H9 (cell line): Measurements from ENCODE around the gene ROBO1. TPM values are rescaled to one million over a fixed set of nuclear protein-coding genes. Genes with fewer than 3 reads are reported as not detected.

Source experiments
- DNase-seq: peaks from one replicate; pipeline ENCODE4 v3.0.0-alpha.2; 2017
- H2AFZ ChIP-seq: one replicate; pipeline ENCODE4 v1.6.1; 2013; ENCODE audit warnings: mild to moderate bottlenecking, low read length, control low read depth, moderate library complexity
- H2AK5ac ChIP-seq: 2 replicates; pipeline ENCODE4 v1.6.1; 2013; ENCODE audit warnings: low read length, control low read depth, mixed read lengths; ENCODE audit not compliant: insufficient read length
- H2BK120ac ChIP-seq: one replicate; pipeline ENCODE4 v1.6.1; 2013; ENCODE audit warnings: low read depth, mild to moderate bottlenecking, low read length, control low read depth, inconsistent platforms; ENCODE audit not compliant: poor library complexity, severe bottlenecking
- H2BK12ac ChIP-seq: 2 replicates; pipeline ENCODE4 v1.6.1; 2013; ENCODE audit warnings: low read length, control low read depth, mixed read lengths, low read depth; ENCODE audit not compliant: insufficient read length
- H2BK15ac ChIP-seq: 2 replicates; pipeline ENCODE4 v1.6.1; 2013; ENCODE audit warnings: low read depth, low read length, control low read depth
- H2BK20ac ChIP-seq: one replicate; pipeline ENCODE4 v1.6.1; 2013; ENCODE audit warnings: low read depth, mild to moderate bottlenecking, low read length, control low read depth, inconsistent platforms; ENCODE audit not compliant: poor library complexity, severe bottlenecking
- H2BK5ac ChIP-seq: 2 replicates; pipeline ENCODE4 v1.6.1; 2013; ENCODE audit warnings: low read length, control low read depth, mixed read lengths; ENCODE audit not compliant: insufficient read length
- H3K14ac ChIP-seq: 2 replicates; pipeline ENCODE4 v1.6.1; 2013; ENCODE audit warnings: low read length, control low read depth; ENCODE audit not compliant: insufficient read depth
- H3K18ac ChIP-seq: 2 replicates; pipeline ENCODE4 v1.6.1; 2013; ENCODE audit warnings: low read depth, mild to moderate bottlenecking, mixed read lengths, low read length, control low read depth; ENCODE audit not compliant: insufficient read length
- H3K23ac ChIP-seq: 2 replicates; pipeline ENCODE4 v1.6.1; 2013; ENCODE audit warnings: low read length, control low read depth, mixed read lengths, low read depth; ENCODE audit not compliant: insufficient read length
- H3K23me2 ChIP-seq: 2 replicates; pipeline ENCODE4 v1.6.1; 2013; ENCODE audit warnings: low read depth, mild to moderate bottlenecking, mixed read lengths, low read length, control low read depth; ENCODE audit not compliant: insufficient read length, poor library complexity, severe bottlenecking
- H3K27ac ChIP-seq: 2 replicates; pipeline ENCODE4 v1.5.1; 2013; ENCODE audit warnings: low read length, control low read depth, mixed read lengths, low read depth; ENCODE audit not compliant: insufficient read length
- H3K27me3 ChIP-seq: 2 replicates; pipeline ENCODE4 v1.6.1; 2013; ENCODE audit warnings: low read length, control low read depth, inconsistent platforms; ENCODE audit not compliant: insufficient read depth
- H3K4ac ChIP-seq: 2 replicates; pipeline ENCODE4 v1.6.1; 2013; ENCODE audit warnings: low read depth, mild to moderate bottlenecking, control low read depth, inconsistent platforms, low read length, moderate library complexity
- H3K4me1 ChIP-seq: 2 replicates; pipeline ENCODE4 v1.6.1; 2013; ENCODE audit warnings: low read length, control low read depth, inconsistent platforms; ENCODE audit not compliant: insufficient read depth
- H3K4me2 ChIP-seq: 2 replicates; pipeline ENCODE4 v1.6.1; 2013; ENCODE audit warnings: low read length, control low read depth, mixed read lengths; ENCODE audit not compliant: insufficient read length, insufficient read depth
- H3K56ac ChIP-seq: 2 replicates; pipeline ENCODE4 v1.6.1; 2013; ENCODE audit warnings: low read depth, mild to moderate bottlenecking, mixed read lengths, low read length, control low read depth; ENCODE audit not compliant: insufficient read length
- H3K79me1 ChIP-seq: 2 replicates; pipeline ENCODE4 v1.6.1; 2013; ENCODE audit warnings: low read depth, mild to moderate bottlenecking, moderate library complexity, low read length, control low read depth, inconsistent platforms; ENCODE audit not compliant: insufficient read depth, poor library complexity, severe bottlenecking
- H3K79me2 ChIP-seq: 2 replicates; pipeline ENCODE4 v1.6.1; 2013; ENCODE audit warnings: low read length, control low read depth, inconsistent platforms; ENCODE audit not compliant: insufficient read depth
- H3K9ac ChIP-seq: 2 replicates; pipeline ENCODE4 v1.6.1; 2013; ENCODE audit warnings: low read length, control low read depth, mixed read lengths; ENCODE audit not compliant: insufficient read length; ENCODE audit errors: extremely low read depth
- H3K9me3 ChIP-seq: one replicate; pipeline ENCODE4 v1.6.1; 2013; ENCODE audit warnings: low read depth, low read length, inconsistent platforms; ENCODE audit not compliant: control insufficient read depth
- H3T11ph ChIP-seq: one replicate; pipeline ENCODE4 v1.6.1; 2013; ENCODE audit warnings: mild to moderate bottlenecking, low read length, control low read depth, inconsistent platforms
- H4K20me1 ChIP-seq: one replicate; pipeline ENCODE4 v1.6.1; 2013; ENCODE audit not compliant: control insufficient read depth, insufficient read length, insufficient read depth
- H4K5ac ChIP-seq: 2 replicates; pipeline ENCODE4 v1.6.1; 2013; ENCODE audit warnings: low read depth, mild to moderate bottlenecking, mixed read lengths, low read length, control low read depth; ENCODE audit not compliant: insufficient read length
- H4K8ac ChIP-seq: replicated peaks from 2 replicates; pipeline ENCODE4 v1.6.1; 2013; ENCODE audit warnings: low read length, control low read depth, mixed read lengths, low read depth; ENCODE audit not compliant: insufficient read length
- H4K91ac ChIP-seq: 2 replicates; pipeline ENCODE4 v1.6.1; 2013; ENCODE audit warnings: low read depth, mild to moderate bottlenecking, moderate library complexity, mixed read lengths, low read length, control low read depth; ENCODE audit not compliant: insufficient read length
- H3K27ac Mint-ChIP-seq, 3 experiments: 2 replicates in 2 of 3; 3 replicates in 1 of 3; pipeline ENCODE4 v1.8.0; 2020 to 2021; ENCODE audit warnings: mixed read lengths in 3 of 3, mild to moderate bottlenecking in 1 of 3, moderate library complexity in 1 of 3
- H3K27me3 Mint-ChIP-seq: 2 replicates; pipeline ENCODE4 v1.8.0; 2021; ENCODE audit warnings: low read depth, mild to moderate bottlenecking, moderate library complexity, mixed read lengths
- H3K36me3 Mint-ChIP-seq, 3 experiments: 2 replicates in 2 of 3; 3 replicates in 1 of 3; pipeline ENCODE4 v1.8.0; 2020 to 2021; ENCODE audit warnings: low read depth in 3 of 3, mixed read lengths in 3 of 3; ENCODE audit not compliant: insufficient read depth in 1 of 3
- H3K4me1 Mint-ChIP-seq, 2 experiments: 2 replicates each; pipeline ENCODE4 v1.8.0; 2020; ENCODE audit warnings: mixed read lengths in 2 of 2
- H3K4me3 Mint-ChIP-seq, 2 experiments: 2 replicates in 1 of 2; 3 replicates in 1 of 2; pipeline ENCODE4 v1.8.0; 2020 to 2021; ENCODE audit warnings: mild to moderate bottlenecking in 2 of 2, mixed read lengths in 2 of 2, moderate library complexity in 1 of 2
- H3K9me3 Mint-ChIP-seq, 2 experiments: 2 replicates in 1 of 2; 3 replicates in 1 of 2; pipeline ENCODE4 v1.8.0; 2020; ENCODE audit warnings: mild to moderate bottlenecking in 2 of 2, mixed read lengths in 2 of 2, moderate library complexity in 1 of 2
- WGBS: extraction: QIAGEN DNeasy Blood & Tissue Kit; methylation state at CpG from one replicate; pipeline ENCODE4 v1.1.7; 2013; ENCODE audit warnings: missing lambda C conversion rate, low lambda C conversion rate, mixed read lengths; ENCODE audit not compliant: insufficient read length; ENCODE audit errors: extremely low coverage; 5-methylcytosine and 5-hydroxymethylcytosine counted together
- total RNA-seq: library from RNA; stranded (reverse); gene quantifications from 2 replicates; pipeline ENCODE4 v1.2.1, GENCODE V29; 2021
- TF ChIP-seq, protein P1 (sequence below): fragments of 200-600 bp; sonication (generic); conservative IDR thresholded peaks from 3 replicates; pipeline ENCODE4 v1.8.0; 2021; ENCODE audit warnings: antibody characterized with exemption, mild to moderate bottlenecking

The ROBO1 gene
- total RNA-seq, 1 experiment from 2014 or later = 62.7 TPM

DNA sequence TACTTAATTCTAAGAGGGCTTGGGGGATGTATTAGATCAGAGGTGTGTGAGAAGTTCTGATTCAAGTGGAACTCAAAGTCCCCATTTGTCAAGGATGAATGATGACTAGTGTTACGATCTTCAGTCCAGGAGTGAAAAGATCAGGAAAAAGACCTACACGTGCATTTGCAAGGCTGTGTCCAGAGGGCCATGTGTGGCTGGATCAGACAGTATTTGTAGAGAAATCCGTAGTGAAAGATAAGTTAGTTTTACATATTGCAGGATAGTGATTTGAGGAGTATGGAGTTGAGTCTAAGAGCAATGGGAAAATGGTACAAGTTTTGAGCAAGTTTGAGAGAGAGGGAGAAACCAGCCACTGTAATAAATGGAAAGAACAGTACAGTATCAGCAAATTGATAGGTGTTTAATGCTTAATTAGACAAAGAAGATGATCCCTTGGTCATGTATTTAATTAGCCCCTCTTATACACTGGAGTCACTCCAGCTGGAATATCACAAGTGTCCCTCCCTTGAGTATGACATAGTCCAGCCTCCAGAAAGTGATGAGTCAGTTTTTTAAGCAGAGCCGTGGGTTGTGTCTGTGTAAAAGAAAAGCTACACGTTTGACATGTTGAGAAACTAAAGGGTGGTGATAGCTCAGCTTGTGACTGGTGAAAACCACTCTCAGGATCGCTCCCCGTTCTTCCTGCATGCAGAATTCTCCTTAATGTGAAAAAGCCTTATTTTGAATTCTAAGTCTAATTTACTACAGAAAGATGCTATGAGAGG is 348.8 kb downstream of the ROBO1 start:
- Histone ChIP-seq H3K14ac (no peak overlapping the region), H2AK5ac (no peak overlapping the region), H2AFZ (no peak overlapping the region), H4K5ac (no peak overlapping the region), H3K56ac (no peak overlapping the region), H4K8ac (no peak overlapping the region), H4K20me1 (no peaks in the 10 kb centered on the region), H3K9ac (no peak overlapping the region), H3K79me1 (no peaks in the 10 kb centered on the region), H2BK5ac (no peak overlapping the region), H3K27me3 (no peaks in the 10 kb centered on the region), H3K9me3 (no peaks in the 10 kb centered on the region), H3K23ac (no peak overlapping the region), H3K4me1 (no peaks in the 10 kb centered on the region), H2BK12ac (no peak overlapping the region), H3K18ac (no peak overlapping the region), H3K4ac (no peak overlapping the region), H3K23me2 (no peaks in the 10 kb centered on the region), H2BK120ac (no peak overlapping the region), H2BK20ac (no peak overlapping the region), H4K91ac (no peak overlapping the region), H3T11ph (no peak overlapping the region), H3K4me2 (no peak overlapping the region), H3K27ac (no peak overlapping the region), H3K79me2 (no peaks in the 10 kb centered on the region), H2BK15ac (no peak overlapping the region)
- TF ChIP-seq, protein P1, sequence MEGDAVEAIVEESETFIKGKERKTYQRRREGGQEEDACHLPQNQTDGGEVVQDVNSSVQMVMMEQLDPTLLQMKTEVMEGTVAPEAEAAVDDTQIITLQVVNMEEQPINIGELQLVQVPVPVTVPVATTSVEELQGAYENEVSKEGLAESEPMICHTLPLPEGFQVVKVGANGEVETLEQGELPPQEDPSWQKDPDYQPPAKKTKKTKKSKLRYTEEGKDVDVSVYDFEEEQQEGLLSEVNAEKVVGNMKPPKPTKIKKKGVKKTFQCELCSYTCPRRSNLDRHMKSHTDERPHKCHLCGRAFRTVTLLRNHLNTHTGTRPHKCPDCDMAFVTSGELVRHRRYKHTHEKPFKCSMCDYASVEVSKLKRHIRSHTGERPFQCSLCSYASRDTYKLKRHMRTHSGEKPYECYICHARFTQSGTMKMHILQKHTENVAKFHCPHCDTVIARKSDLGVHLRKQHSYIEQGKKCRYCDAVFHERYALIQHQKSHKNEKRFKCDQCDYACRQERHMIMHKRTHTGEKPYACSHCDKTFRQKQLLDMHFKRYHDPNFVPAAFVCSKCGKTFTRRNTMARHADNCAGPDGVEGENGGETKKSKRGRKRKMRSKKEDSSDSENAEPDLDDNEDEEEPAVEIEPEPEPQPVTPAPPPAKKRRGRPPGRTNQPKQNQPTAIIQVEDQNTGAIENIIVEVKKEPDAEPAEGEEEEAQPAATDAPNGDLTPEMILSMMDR = no peak
- Mint-ChIP-seq H3K4me3 (no peak overlapping the region), H3K4me1 (no peaks in the 10 kb centered on the region), H3K27me3 (no peaks in the 10 kb centered on the region), H3K9me3 (no peaks in the 10 kb centered on the region), H3K27ac (no peak overlapping the region), H3K36me3 (no peaks in the 10 kb centered on the region)
- no CpG with 5 or more reads among the region's 7 CpGs for WGBS
- no peak for DNase-seq
